ENCODE measurements around the gene KRT14.
A peak's percentile ranks its signal among the peaks of the same experiment; 100 is the strongest.
"Not testable (repeated sequence)": the region's sequence is repeated elsewhere in the genome, so short reads cannot be mapped to it uniquely, and the experiment has no call there.

The KRT14 gene

DNA sequence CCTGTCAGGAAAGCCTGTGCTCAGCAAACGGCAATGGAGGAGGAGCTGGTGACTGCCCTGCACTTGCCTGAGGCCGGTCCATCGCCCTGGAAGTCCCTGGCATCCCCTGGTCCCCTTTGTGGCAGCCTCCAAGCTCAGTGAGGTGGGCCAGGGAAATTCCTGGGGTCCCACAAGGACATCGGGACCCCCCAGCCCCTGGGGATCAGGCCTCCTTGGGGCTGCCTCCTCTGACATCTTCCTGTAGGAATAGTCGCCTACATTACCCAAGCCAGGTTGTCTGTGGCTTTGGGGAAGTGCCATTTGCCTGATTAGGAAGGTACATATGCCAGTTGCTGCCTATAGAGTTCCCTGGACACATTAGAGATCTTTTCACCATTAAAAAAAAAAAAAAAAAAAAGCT is 7.7 kb downstream of the KRT14 start:
- peak overlapping the region; percentile 53; the same call in 1 of the 2 replicates for H3K4me2 ChIP-seq (ENCODE audit: low read length)
- no peaks in the 10 kb centered on the region for H3F3A ChIP-seq (ENCODE audit: insufficient read depth, low read length)
- peaks cover 4% of the 10 kb centered on the region for H3K4me1 ChIP-seq (ENCODE audit: insufficient read depth, low read length, severe bottlenecking)
- no peaks in the 10 kb centered on the region for H3K9me3 ChIP-seq (ENCODE audit: low read length)
- H3K27ac ChIP-seq (ENCODE audit: low read depth, low read length, poor library complexity, severe bottlenecking): no peak overlapping the region
- H4K20me1 ChIP-seq (ENCODE audit: insufficient read depth, low read length): no peaks in the 10 kb centered on the region
- no peaks in the 10 kb centered on the region; the same call in 1 of the 2 replicates for H3K27me3 ChIP-seq (ENCODE audit: insufficient read depth, low read length)
- no peak overlapping the region for H3K9ac ChIP-seq (ENCODE audit: low read length)
- H3K9me2 ChIP-seq (ENCODE audit: low read depth, low read length): no peaks in the 10 kb centered on the region
- no peaks in the 10 kb centered on the region for H3K79me2 ChIP-seq (ENCODE audit: insufficient read depth, low read length)
- H3K4me3 ChIP-seq (ENCODE audit: low read depth, low read length, poor library complexity, severe bottlenecking): no peak overlapping the region
- H2AFZ ChIP-seq (ENCODE audit: low read length): no peak overlapping the region
- TF ChIP-seq CTCF (IDR thresholded peaks at IDR 0.05; ENCODE audit: low read length): no peak
- no peak for TF ChIP-seq EZH2 (IDR thresholded peaks at IDR 0.05; ENCODE audit: borderline replicate concordance, low read length)
- H3K36me3 ChIP-seq (ENCODE audit: insufficient read depth, low read length): no peaks in the 10 kb centered on the region

GRCh38 chr17:41578538-41578937 is 8.2 kb downstream of the KRT14 start:
- Histone ChIP-seq H2AFZ (ENCODE audit: low read length) (no peak overlapping the region), H3K4me1 (ENCODE audit: insufficient read depth, low read length, severe bottlenecking) (peaks cover 4% of the 10 kb centered on the region), H3K4me3 (ENCODE audit: low read depth, low read length, poor library complexity, severe bottlenecking) (no peak overlapping the region), H3K9me2 (ENCODE audit: low read depth, low read length) (no peaks in the 10 kb centered on the region), H3K4me2 (ENCODE audit: low read length) (no peak overlapping the region), H4K20me1 (ENCODE audit: insufficient read depth, low read length) (no peaks in the 10 kb centered on the region), H3K27me3 (ENCODE audit: insufficient read depth, low read length) (no peaks in the 10 kb centered on the region; the same call in 1 of the 2 replicates), H3K27ac (ENCODE audit: low read depth, low read length, poor library complexity, severe bottlenecking) (no peak overlapping the region), H3K9me3 (ENCODE audit: low read length) (no peaks in the 10 kb centered on the region), H3K36me3 (ENCODE audit: insufficient read depth, low read length) (no peaks in the 10 kb centered on the region), H3F3A (ENCODE audit: insufficient read depth, low read length) (no peaks in the 10 kb centered on the region), H3K9ac (ENCODE audit: low read length) (no peak overlapping the region), H3K79me2 (ENCODE audit: insufficient read depth, low read length) (no peaks in the 10 kb centered on the region)
- TF ChIP-seq EZH2 (IDR thresholded peaks at IDR 0.05; ENCODE audit: borderline replicate concordance, low read length) (no peak), CTCF (IDR thresholded peaks at IDR 0.05; ENCODE audit: low read length) (no peak)

DNA sequence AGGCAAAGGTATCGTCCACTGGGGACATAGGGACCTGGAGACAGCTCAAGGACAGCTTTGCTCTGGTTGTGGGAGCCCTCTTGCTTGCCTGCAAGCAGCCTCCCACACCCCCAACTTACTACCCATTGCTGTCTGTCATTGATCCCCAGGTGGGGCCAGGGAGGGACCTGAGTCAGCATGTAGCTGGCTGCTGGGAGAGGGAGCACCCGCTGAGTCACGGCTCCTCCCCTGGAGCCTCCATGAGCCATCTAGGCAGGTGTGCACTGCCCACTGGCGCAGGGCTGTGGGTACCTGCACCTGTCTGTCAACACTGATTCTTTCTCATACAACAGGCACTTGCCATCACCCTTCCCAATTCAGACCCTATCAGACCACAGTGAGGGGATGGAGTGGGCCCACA is 10.0 kb downstream of the KRT14 start:
- H3K9me2 ChIP-seq (ENCODE audit: low read depth, low read length); H3F3A ChIP-seq (ENCODE audit: insufficient read depth, low read length); H3K36me3 ChIP-seq (ENCODE audit: insufficient read depth, low read length): not testable (repeated sequence)

DNA sequence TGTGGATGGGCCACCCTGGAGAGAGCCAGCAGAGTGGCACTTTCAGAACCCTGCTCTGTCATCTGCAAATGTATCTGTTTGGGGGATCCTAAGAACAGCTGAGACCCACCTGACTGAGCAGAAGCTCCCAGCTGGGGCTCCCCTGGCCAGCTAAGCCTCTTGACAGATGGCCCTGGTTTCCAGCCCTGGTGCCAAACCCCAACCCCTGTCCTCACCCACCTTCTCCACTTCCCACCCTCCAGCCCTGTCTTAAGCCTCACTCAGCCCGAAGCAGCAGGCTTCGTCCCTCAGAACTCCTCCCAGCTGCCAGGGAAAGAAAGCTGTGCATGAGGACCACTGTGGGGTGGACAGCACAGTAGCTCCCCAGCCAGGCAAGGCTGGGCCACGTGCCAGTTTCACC is 11.4 kb downstream of the KRT14 start:
- Histone ChIP-seq H3F3A (ENCODE audit: insufficient read depth, low read length) (no peaks in the 10 kb centered on the region), H2AFZ (ENCODE audit: low read length) (no peak overlapping the region), H3K4me1 (ENCODE audit: insufficient read depth, low read length, severe bottlenecking) (peaks cover 4% of the 10 kb centered on the region), H3K9me3 (ENCODE audit: low read length) (no peaks in the 10 kb centered on the region), H3K79me2 (ENCODE audit: insufficient read depth, low read length) (no peaks in the 10 kb centered on the region), H4K20me1 (ENCODE audit: insufficient read depth, low read length) (no peaks in the 10 kb centered on the region), H3K27ac (ENCODE audit: low read depth, low read length, poor library complexity, severe bottlenecking) (no peak overlapping the region), H3K27me3 (ENCODE audit: insufficient read depth, low read length) (no peaks in the 10 kb centered on the region; the same call in 1 of the 2 replicates), H3K4me3 (ENCODE audit: low read depth, low read length, poor library complexity, severe bottlenecking) (no peak overlapping the region), H3K9me2 (ENCODE audit: low read depth, low read length) (no peaks in the 10 kb centered on the region), H3K4me2 (ENCODE audit: low read length) (no peak overlapping the region), H3K9ac (ENCODE audit: low read length) (no peak overlapping the region), H3K36me3 (ENCODE audit: insufficient read depth, low read length) (no peaks in the 10 kb centered on the region)
- no peak for TF ChIP-seq EZH2 (IDR thresholded peaks at IDR 0.05; ENCODE audit: borderline replicate concordance, low read length)
- no peak for TF ChIP-seq CTCF (IDR thresholded peaks at IDR 0.05; ENCODE audit: low read length)

More for the DNA sequence above, 10.0 kb downstream of the KRT14 start:
- H3K4me3 ChIP-seq (ENCODE audit: low read depth, low read length, poor library complexity, severe bottlenecking); H3K9me3 ChIP-seq (ENCODE audit: low read length); H3K27me3 ChIP-seq (ENCODE audit: insufficient read depth, low read length); H3K4me1 ChIP-seq (ENCODE audit: insufficient read depth, low read length, severe bottlenecking); H4K20me1 ChIP-seq (ENCODE audit: insufficient read depth, low read length); H3K27ac ChIP-seq (ENCODE audit: low read depth, low read length, poor library complexity, severe bottlenecking); H2AFZ ChIP-seq (ENCODE audit: low read length); H3K79me2 ChIP-seq (ENCODE audit: insufficient read depth, low read length); H3K4me2 ChIP-seq (ENCODE audit: low read length); H3K9ac ChIP-seq (ENCODE audit: low read length): not testable (repeated sequence)

Measured in OCI-LY1 (cell line).